H9 (cell line): ENCODE results near the gene KCTD21. TPM values are rescaled to one million over a fixed set of nuclear protein-coding genes. Genes with fewer than 3 reads are reported as not detected.
A peak's percentile ranks its signal among the peaks of the same experiment; 100 is the strongest.

Experiments used
- DNase-seq: peaks from one replicate; pipeline ENCODE4 v3.0.0-alpha.2; 2017
- H2AFZ ChIP-seq: one replicate; pipeline ENCODE4 v1.6.1; 2013; ENCODE audit warnings: mild to moderate bottlenecking, low read length, control low read depth, moderate library complexity
- H2AK5ac ChIP-seq: 2 replicates; pipeline ENCODE4 v1.6.1; 2013; ENCODE audit warnings: low read length, control low read depth, mixed read lengths; ENCODE audit not compliant: insufficient read length
- H2BK120ac ChIP-seq: one replicate; pipeline ENCODE4 v1.6.1; 2013; ENCODE audit warnings: low read depth, mild to moderate bottlenecking, low read length, control low read depth, inconsistent platforms; ENCODE audit not compliant: poor library complexity, severe bottlenecking
- H2BK12ac ChIP-seq: 2 replicates; pipeline ENCODE4 v1.6.1; 2013; ENCODE audit warnings: low read length, control low read depth, mixed read lengths, low read depth; ENCODE audit not compliant: insufficient read length
- H2BK15ac ChIP-seq: 2 replicates; pipeline ENCODE4 v1.6.1; 2013; ENCODE audit warnings: low read depth, low read length, control low read depth
- H2BK20ac ChIP-seq: one replicate; pipeline ENCODE4 v1.6.1; 2013; ENCODE audit warnings: low read depth, mild to moderate bottlenecking, low read length, control low read depth, inconsistent platforms; ENCODE audit not compliant: poor library complexity, severe bottlenecking
- H2BK5ac ChIP-seq: 2 replicates; pipeline ENCODE4 v1.6.1; 2013; ENCODE audit warnings: low read length, control low read depth, mixed read lengths; ENCODE audit not compliant: insufficient read length
- H3K14ac ChIP-seq: 2 replicates; pipeline ENCODE4 v1.6.1; 2013; ENCODE audit warnings: low read length, control low read depth; ENCODE audit not compliant: insufficient read depth
- H3K18ac ChIP-seq: 2 replicates; pipeline ENCODE4 v1.6.1; 2013; ENCODE audit warnings: low read depth, mild to moderate bottlenecking, mixed read lengths, low read length, control low read depth; ENCODE audit not compliant: insufficient read length
- H3K23ac ChIP-seq: 2 replicates; pipeline ENCODE4 v1.6.1; 2013; ENCODE audit warnings: low read length, control low read depth, mixed read lengths, low read depth; ENCODE audit not compliant: insufficient read length
- H3K23me2 ChIP-seq: 2 replicates; pipeline ENCODE4 v1.6.1; 2013; ENCODE audit warnings: low read depth, mild to moderate bottlenecking, mixed read lengths, low read length, control low read depth; ENCODE audit not compliant: insufficient read length, poor library complexity, severe bottlenecking
- H3K27ac ChIP-seq: 2 replicates; pipeline ENCODE4 v1.5.1; 2013; ENCODE audit warnings: low read length, control low read depth, mixed read lengths, low read depth; ENCODE audit not compliant: insufficient read length
- H3K27me3 ChIP-seq: 2 replicates; pipeline ENCODE4 v1.6.1; 2013; ENCODE audit warnings: low read length, control low read depth, inconsistent platforms; ENCODE audit not compliant: insufficient read depth
- H3K4ac ChIP-seq: 2 replicates; pipeline ENCODE4 v1.6.1; 2013; ENCODE audit warnings: low read depth, mild to moderate bottlenecking, control low read depth, inconsistent platforms, low read length, moderate library complexity
- H3K4me1 ChIP-seq: 2 replicates; pipeline ENCODE4 v1.6.1; 2013; ENCODE audit warnings: low read length, control low read depth, inconsistent platforms; ENCODE audit not compliant: insufficient read depth
- H3K4me2 ChIP-seq: 2 replicates; pipeline ENCODE4 v1.6.1; 2013; ENCODE audit warnings: low read length, control low read depth, mixed read lengths; ENCODE audit not compliant: insufficient read length, insufficient read depth
- H3K56ac ChIP-seq: 2 replicates; pipeline ENCODE4 v1.6.1; 2013; ENCODE audit warnings: low read depth, mild to moderate bottlenecking, mixed read lengths, low read length, control low read depth; ENCODE audit not compliant: insufficient read length
- H3K79me1 ChIP-seq: 2 replicates; pipeline ENCODE4 v1.6.1; 2013; ENCODE audit warnings: low read depth, mild to moderate bottlenecking, moderate library complexity, low read length, control low read depth, inconsistent platforms; ENCODE audit not compliant: insufficient read depth, poor library complexity, severe bottlenecking
- H3K79me2 ChIP-seq: 2 replicates; pipeline ENCODE4 v1.6.1; 2013; ENCODE audit warnings: low read length, control low read depth, inconsistent platforms; ENCODE audit not compliant: insufficient read depth
- H3K9ac ChIP-seq: 2 replicates; pipeline ENCODE4 v1.6.1; 2013; ENCODE audit warnings: low read length, control low read depth, mixed read lengths; ENCODE audit not compliant: insufficient read length; ENCODE audit errors: extremely low read depth
- H3K9me3 ChIP-seq: one replicate; pipeline ENCODE4 v1.6.1; 2013; ENCODE audit warnings: low read depth, low read length, inconsistent platforms; ENCODE audit not compliant: control insufficient read depth
- H3T11ph ChIP-seq: one replicate; pipeline ENCODE4 v1.6.1; 2013; ENCODE audit warnings: mild to moderate bottlenecking, low read length, control low read depth, inconsistent platforms
- H4K20me1 ChIP-seq: one replicate; pipeline ENCODE4 v1.6.1; 2013; ENCODE audit not compliant: control insufficient read depth, insufficient read length, insufficient read depth
- H4K5ac ChIP-seq: 2 replicates; pipeline ENCODE4 v1.6.1; 2013; ENCODE audit warnings: low read depth, mild to moderate bottlenecking, mixed read lengths, low read length, control low read depth; ENCODE audit not compliant: insufficient read length
- H4K8ac ChIP-seq: replicated peaks from 2 replicates; pipeline ENCODE4 v1.6.1; 2013; ENCODE audit warnings: low read length, control low read depth, mixed read lengths, low read depth; ENCODE audit not compliant: insufficient read length
- H4K91ac ChIP-seq: 2 replicates; pipeline ENCODE4 v1.6.1; 2013; ENCODE audit warnings: low read depth, mild to moderate bottlenecking, moderate library complexity, mixed read lengths, low read length, control low read depth; ENCODE audit not compliant: insufficient read length
- H3K27ac Mint-ChIP-seq, 3 experiments: 2 replicates in 2 of 3; 3 replicates in 1 of 3; pipeline ENCODE4 v1.8.0; 2020 to 2021; ENCODE audit warnings: mixed read lengths in 3 of 3, mild to moderate bottlenecking in 1 of 3, moderate library complexity in 1 of 3
- H3K27me3 Mint-ChIP-seq: 2 replicates; pipeline ENCODE4 v1.8.0; 2021; ENCODE audit warnings: low read depth, mild to moderate bottlenecking, moderate library complexity, mixed read lengths
- H3K36me3 Mint-ChIP-seq, 3 experiments: 2 replicates in 2 of 3; 3 replicates in 1 of 3; pipeline ENCODE4 v1.8.0; 2020 to 2021; ENCODE audit warnings: low read depth in 3 of 3, mixed read lengths in 3 of 3; ENCODE audit not compliant: insufficient read depth in 1 of 3
- H3K4me1 Mint-ChIP-seq, 2 experiments: 2 replicates each; pipeline ENCODE4 v1.8.0; 2020; ENCODE audit warnings: mixed read lengths in 2 of 2
- H3K4me3 Mint-ChIP-seq, 2 experiments: 2 replicates in 1 of 2; 3 replicates in 1 of 2; pipeline ENCODE4 v1.8.0; 2020 to 2021; ENCODE audit warnings: mild to moderate bottlenecking in 2 of 2, mixed read lengths in 2 of 2, moderate library complexity in 1 of 2
- H3K9me3 Mint-ChIP-seq, 2 experiments: 2 replicates in 1 of 2; 3 replicates in 1 of 2; pipeline ENCODE4 v1.8.0; 2020; ENCODE audit warnings: mild to moderate bottlenecking in 2 of 2, mixed read lengths in 2 of 2, moderate library complexity in 1 of 2
- CTCF ChIP-seq: fragments of 200-600 bp; sonication (generic); conservative IDR thresholded peaks from 3 replicates; pipeline ENCODE4 v1.8.0; 2021; ENCODE audit warnings: antibody characterized with exemption, mild to moderate bottlenecking
- WGBS: extraction: QIAGEN DNeasy Blood & Tissue Kit; methylation state at CpG from one replicate; pipeline ENCODE4 v1.1.7; 2013; ENCODE audit warnings: missing lambda C conversion rate, low lambda C conversion rate, mixed read lengths; ENCODE audit not compliant: insufficient read length; ENCODE audit errors: extremely low coverage; 5-methylcytosine and 5-hydroxymethylcytosine counted together
- total RNA-seq: library from RNA; stranded (reverse); gene quantifications from 2 replicates; pipeline ENCODE4 v1.2.1, GENCODE V29; 2021

KCTD21 gene
- total RNA-seq, 1 experiment from 2014 or later, result 4.0 TPM

DNA sequence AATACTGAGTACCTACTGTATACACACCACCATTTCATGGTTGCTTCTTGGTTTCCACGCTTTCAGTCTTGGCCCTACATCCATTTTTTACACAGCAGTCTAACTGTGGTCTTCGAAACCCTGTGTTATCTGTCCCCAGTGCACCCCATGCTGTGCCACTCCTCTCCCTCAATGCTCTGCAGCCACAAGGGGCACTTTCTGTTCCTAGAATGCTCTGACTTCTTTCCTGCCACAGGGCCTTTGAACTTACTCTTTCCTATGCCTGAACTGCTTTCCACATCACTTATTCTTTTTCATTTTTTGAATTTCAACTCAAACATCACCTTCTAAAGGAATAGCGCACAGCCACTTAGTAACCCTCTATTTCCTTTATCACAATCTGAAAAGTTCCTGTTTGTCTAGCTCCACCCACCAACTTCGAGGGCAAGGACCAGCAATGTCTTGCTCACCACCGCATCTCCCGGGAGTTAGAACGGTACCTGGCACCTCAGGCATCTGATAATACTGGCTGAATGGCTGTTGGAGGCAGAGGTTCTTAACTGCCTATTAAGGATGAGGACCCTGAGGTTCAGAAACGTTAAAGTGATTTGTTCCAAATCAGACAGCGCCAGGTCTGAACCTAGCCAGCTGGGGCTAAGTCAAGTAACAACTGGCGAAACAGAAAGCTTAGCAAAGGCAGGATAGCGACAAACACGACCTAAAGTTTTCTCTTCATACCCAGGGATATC, 49.6 kb downstream of the KCTD21 start:
- peak overlapping the region; percentile 86 for H3K4me2 ChIP-seq
- H4K8ac ChIP-seq, result no peak overlapping the region
- peak overlapping the region; percentile 74 for H3K14ac ChIP-seq
- no peak overlapping the region for H2BK120ac ChIP-seq
- peak; percentile 41; the same call in 2 of the 3 replicates for TF ChIP-seq CTCF
- H2AK5ac ChIP-seq, result no peak overlapping the region
- peaks cover 4% of the 10 kb centered on the region for H3K23me2 ChIP-seq
- no peak overlapping the region for H2BK20ac ChIP-seq
- Mint-ChIP-seq H3K4me3 (peak overlapping the region; percentile 88 to 91), H3K27ac (peak overlapping the region; percentile 91 to 98 (median 97)), H3K9me3 (no peaks in the 10 kb centered on the region; a peak in 1 of 5 replicates), H3K27me3 (no peaks in the 10 kb centered on the region), H3K36me3 (peaks cover 29 to 64% (median 55%) of the 10 kb centered on the region in 3 experiments), H3K4me1 (peaks cover 13 to 16% of the 10 kb centered on the region in 2 experiments)
- H3K27me3 ChIP-seq, result no peaks in the 10 kb centered on the region
- H2BK12ac ChIP-seq, result no peak overlapping the region
- H2BK5ac ChIP-seq, result no peak overlapping the region
- H2BK15ac ChIP-seq, result no peak overlapping the region
- H3K56ac ChIP-seq, result peak overlapping the region; percentile 7
- no peaks in the 10 kb centered on the region for H4K20me1 ChIP-seq
- no peak overlapping the region for H3K23ac ChIP-seq
- peak overlapping the region; percentile 7; the same call in 1 of the 2 replicates for H3K4ac ChIP-seq
- H3K9ac ChIP-seq, result peak overlapping the region; percentile 91
- H3K27ac ChIP-seq, result peak overlapping the region; percentile 16
- no peak overlapping the region for H2AFZ ChIP-seq
- H3K79me2 ChIP-seq, result peaks cover 12% of the 10 kb centered on the region; the same call in 1 of the 2 replicates
- H3K9me3 ChIP-seq, result no peaks in the 10 kb centered on the region
- H4K5ac ChIP-seq, result peak overlapping the region; percentile 91
- peak overlapping the region; percentile 72 for H4K91ac ChIP-seq
- H3K18ac ChIP-seq, result peak overlapping the region; percentile 81
- no CpG with 5 or more reads among the region's 12 CpGs for WGBS
- no peaks in the 10 kb centered on the region for H3K4me1 ChIP-seq
- no peak for DNase-seq
- H3K79me1 ChIP-seq, result no peaks in the 10 kb centered on the region
- no peak overlapping the region for H3T11ph ChIP-seq
